Pulmonary artery endothelial cell (primary cell): Measurements from ENCODE around the gene CASZ1. TPM values are rescaled to one million over a fixed set of nuclear protein-coding genes. Genes with fewer than 3 reads are reported as not detected.

ENCODE experiments used
- DNase-seq: peaks from one replicate; pipeline ENCODE4 v3.0.0-alpha.2; 2011; ENCODE audit warnings: low read depth, low spot score
- total RNA-seq: library from RNA; depleted of rRNA; stranded (reverse); fragments of >200 nt; gene quantifications from 2 replicates; pipeline ENCODE4 v1.2.3, GENCODE V29; 2014

CASZ1 gene
- total RNA-seq, 1 donor from 2014 or later: 0.99 TPM

GRCh38 chr1:10624256-10625050 is 172.0 kb downstream of the CASZ1 start:
- no peak for DNase-seq

GRCh38 chr1:10623686-10624145 is 172.7 kb downstream of the CASZ1 start:
- DNase-seq: no peak

- DNase-seq: no peak
These were observed 173.3 kb downstream of the CASZ1 start for GRCh38 chr1:10622910-10623685.

GRCh38 chr1:10621906-10622305 is 174.5 kb downstream of the CASZ1 start:
- DNase-seq: no peak

GRCh38 chr1:10620776-10621175 is 175.7 kb downstream of the CASZ1 start:
- no peak for DNase-seq

GRCh38 chr1:10617931-10618885 is 178.2 kb downstream of the CASZ1 start:
- no peak for DNase-seq

- no peak for DNase-seq
These were observed 179.1 kb downstream of the CASZ1 start for GRCh38 chr1:10617318-10617717.

- no peak for DNase-seq
These were observed 179.8 kb downstream of the CASZ1 start for GRCh38 chr1:10616696-10617095.

GRCh38 chr1:10615932-10616671 is 180.3 kb downstream of the CASZ1 start:
- no peak for DNase-seq

- no peak for DNase-seq
These were observed 181.1 kb downstream of the CASZ1 start for GRCh38 chr1:10615332-10615731.

GRCh38 chr1:10614377-10615225 is 181.8 kb downstream of the CASZ1 start:
- no peak for DNase-seq

GRCh38 chr1:10613861-10614260 is 182.6 kb downstream of the CASZ1 start:
- no peak for DNase-seq

GRCh38 chr1:10613340-10613739 is 183.1 kb downstream of the CASZ1 start:
- DNase-seq: no peak

GRCh38 chr1:10612436-10613160 is 183.8 kb downstream of the CASZ1 start:
- no peak for DNase-seq

- no peak for DNase-seq
These were observed 185.4 kb downstream of the CASZ1 start for GRCh38 chr1:10610901-10611600.

- DNase-seq: no peak
These were observed 187.8 kb downstream of the CASZ1 start for GRCh38 chr1:10608690-10609089.

GRCh38 chr1:10607228-10607627 is 189.2 kb downstream of the CASZ1 start:
- DNase-seq: no peak

- DNase-seq: no peak
These were observed 190.4 kb downstream of the CASZ1 start for GRCh38 chr1:10606064-10606463.

- no peak for DNase-seq
These were observed 191.5 kb downstream of the CASZ1 start for GRCh38 chr1:10604966-10605365.
